GM12878 (cell line): ENCODE results near the gene SPATA31D3. TPM values are rescaled to one million over a fixed set of nuclear protein-coding genes. Genes with fewer than 3 reads are reported as not detected.
"Not testable (repeated sequence)": the region's sequence is repeated elsewhere in the genome, so short reads cannot be mapped to it uniquely, and the experiment has no call there.

Source experiments
- ATAC-seq: fragments of 200-7000 bp; cut with Tn5 transposase; 3 replicates; pipeline ENCODE4 v1.9.1; 2020; ENCODE audit warnings: mild to moderate bottlenecking, moderate library complexity
- BruUV-seq: library from RNA; stranded (reverse); fragments of 400-500 nt; replicated peaks from 2 replicates; lab custom pipeline; 2021; lab: Mats Ljungman, UMichigan
- CTCF ChIA-PET: fragments of 300-600 bp; sonication (Branson Sonifier 250); formaldehyde crosslinking; extraction: SDS; loops from one replicate; lab custom pipeline; 2021; ENCODE audit warnings: inconsistent platforms; lab: Yijun Ruan, JAX
- POLR2A ChIA-PET: fragments of 350-600 bp; formaldehyde crosslinking; extraction: SDS; loops from one replicate; lab custom pipeline; 2021; ENCODE audit warnings: inconsistent platforms; lab: Charles Lee
- RAD21 ChIA-PET: fragments of 300-600 bp; sonication (Branson Sonifier 250); formaldehyde crosslinking; loops from one replicate; lab custom pipeline; 2023; ENCODE audit warnings: antibody characterized with exemption; ENCODE audit not compliant: unreplicated experiment; lab: Charles Lee
- SMC1A ChIA-PET: fragments of 300-600 bp; sonication (Branson Sonifier 250); formaldehyde crosslinking; loops from one replicate; lab custom pipeline; 2023; ENCODE audit not compliant: unreplicated experiment, uncharacterized antibody; lab: Charles Lee
- DNase-seq: peaks from one replicate; pipeline ENCODE4 v3.0.0-alpha.2; 2011; ENCODE audit warnings: low read depth, low spot score
- FAIRE-seq: peaks from 3 replicates; lab custom pipeline; 2011; peaks lifted over from hg19 to GRCh38; lab: Jason Lieb, UNC
- H2AFZ ChIP-seq: 2 replicates; pipeline ENCODE4 v1.6.0; 2011; ENCODE audit warnings: low read depth, low read length, control low read depth; ENCODE audit not compliant: control insufficient read depth
- H3K27ac ChIP-seq: 2 replicates; pipeline ENCODE4 v1.5.1; 2011; ENCODE audit warnings: control low read depth; ENCODE audit not compliant: control insufficient read depth, insufficient read depth
- H3K27me3 ChIP-seq, 2 experiments: replicated peaks in 1 of 2; 2 replicates each; pipeline versions ENCODE4 v1.6.0 to v1.6.1; 2011; ENCODE audit warnings: low read length in 1 of 2; ENCODE audit not compliant: control insufficient read depth in 2 of 2, insufficient read depth in 2 of 2
- H3K36me3 ChIP-seq, 2 experiments: 2 replicates each; pipeline ENCODE4 v1.5.1; 2011; ENCODE audit warnings: low read length in 1 of 2; ENCODE audit not compliant: control insufficient read depth in 2 of 2, insufficient read depth in 2 of 2
- H3K4me1 ChIP-seq: 2 replicates; pipeline ENCODE4 v1.6.1; 2011; ENCODE audit warnings: mild to moderate bottlenecking, low read length, moderate library complexity, mixed read lengths; ENCODE audit not compliant: control insufficient read depth, insufficient read depth
- H3K4me2 ChIP-seq: 2 replicates; pipeline ENCODE4 v1.6.0; 2011; ENCODE audit warnings: control low read depth; ENCODE audit not compliant: control insufficient read depth, insufficient read depth
- H3K4me3 ChIP-seq: fragments of 200-600 bp; sonication (generic); 2 replicates; pipeline ENCODE4 v1.5.1; 2016
- H3K79me2 ChIP-seq: 2 replicates; pipeline ENCODE4 v1.6.0; 2011; ENCODE audit warnings: low read length; ENCODE audit not compliant: control insufficient read depth, insufficient read depth
- H3K9ac ChIP-seq: 2 replicates; pipeline ENCODE4 v1.8.0; 2011; ENCODE audit warnings: low read length, control low read depth, mixed read lengths; ENCODE audit not compliant: control insufficient read depth, insufficient read depth
- H3K9me3 ChIP-seq: replicated peaks from 3 replicates; pipeline ENCODE4 v1.5.1; 2011; ENCODE audit warnings: mild to moderate bottlenecking, low read length; ENCODE audit not compliant: control insufficient read depth, insufficient read depth
- H4K20me1 ChIP-seq: 2 replicates; pipeline ENCODE4 v1.6.0; 2011; ENCODE audit not compliant: control insufficient read depth, insufficient read depth
- ETV6 ChIP-seq, 2 experiments: fragments of 450-650 bp in 1 of 2; IDR thresholded peaks in 1 of 2; conservative IDR thresholded peaks in 1 of 2; 2 replicates each; pipeline ENCODE4 v1.6.1; 2014; ENCODE audit warnings: antibody characterized with exemption in 1 of 2, borderline replicate concordance in 1 of 2, low read depth in 1 of 2, mild to moderate bottlenecking in 1 of 2, moderate library complexity in 1 of 2
- MEF2B ChIP-seq: fragments of 450-650 bp; IDR thresholded peaks from 2 replicates; pipeline ENCODE4 v1.6.1; 2018; ENCODE audit warnings: mild to moderate bottlenecking, moderate library complexity; ENCODE audit not compliant: partially characterized antibody, poor library complexity, severe bottlenecking
- NFXL1 ChIP-seq: fragments of 450-650 bp; IDR thresholded peaks from 2 replicates; pipeline ENCODE4 v1.6.1; 2017; ENCODE audit warnings: antibody characterized with exemption, mild to moderate bottlenecking, borderline replicate concordance
- POLR2AphosphoS2 ChIP-seq: IDR thresholded peaks from 2 replicates; pipeline ENCODE4 v1.6.1; 2011; ENCODE audit warnings: low read depth, mild to moderate bottlenecking, low read length, improper control_type of control experiment, moderate library complexity
- RELA ChIP-seq: fragments of 450-650 bp; IDR thresholded peaks from 2 replicates; pipeline ENCODE4 v1.8.0; 2014; ENCODE audit warnings: borderline replicate concordance; ENCODE audit not compliant: partially characterized antibody
- SMARCA5 ChIP-seq: fragments of 450-650 bp; IDR thresholded peaks from 2 replicates; pipeline ENCODE4 v1.6.1; 2017; ENCODE audit warnings: mild to moderate bottlenecking
- WRNIP1 ChIP-seq: IDR thresholded peaks from 2 replicates; pipeline ENCODE4 v1.6.1; 2011; ENCODE audit warnings: low read depth, low read length, improper control_type of control experiment, borderline replicate concordance
- ZNF622 ChIP-seq: fragments of 450-650 bp; IDR thresholded peaks from 2 replicates; pipeline ENCODE4 v1.6.1; 2017; ENCODE audit warnings: mild to moderate bottlenecking, inconsistent platforms
- WGBS: methylation state at CpG from one replicate; pipeline ENCODE4 v1.1.6; 2016; ENCODE audit warnings: low lambda C conversion rate; ENCODE audit not compliant: insufficient replicate concordance, insufficient coverage; ENCODE audit errors: missing lambda C conversion rate; 5-methylcytosine and 5-hydroxymethylcytosine counted together
- in situ Hi-C: fragments of 300-500 bp; cut with MboI; formaldehyde crosslinking; loops from 9 replicates; pipeline ENCODE4 v1.14.3; 2018; ENCODE audit warnings: mixed read lengths
- intact Hi-C: fragments of 100-400 bp; cut with micrococcal nuclease; formaldehyde crosslinking; loops from one replicate; pipeline ENCODE4 v1.14.2; 2022; ENCODE audit not compliant: unreplicated experiment
- polyA plus RNA-seq, 11 experiments: library from polyadenylated mRNA; depleted of rRNA in 4 of 11; unstranded in 6 of 11; stranded (reverse) in 5 of 11; fragments of >200 nt; fragmentation: Nextera tagmentation in 4 of 11; fragmentation: Illumina TruSeq in 1 of 11; extraction: Ambion mirVana in 4 of 11; extraction: Trizol in 1 of 11; gene quantifications; 1 replicate in 1 of 11; 2 replicates in 10 of 11; pipeline versions ENCODE4 v1.2.1 to v1.2.3, GENCODE V29; 2011 to 2016; ENCODE audit warnings: inconsistent platforms in 2 of 11, missing spikeins in 2 of 11, low read depth in 1 of 11
- total RNA-seq, 4 experiments: library from RNA; depleted of rRNA in 3 of 4; stranded (reverse); fragments of >200 nt in 3 of 4; fragmentation: Illumina TruSeq in 1 of 4; extraction: Trizol in 1 of 4; gene quantifications; 2 replicates each; pipeline versions ENCODE4 v1.2.1 to v1.2.3, GENCODE V29; 2013 to 2021
- TF ChIP-seq, protein P1 (sequence below): fragments of 450-650 bp; IDR thresholded peaks from 2 replicates; pipeline ENCODE4 v1.6.1; 2018; ENCODE audit warnings: mild to moderate bottlenecking, low read depth, moderate library complexity; ENCODE audit not compliant: partially characterized antibody
- TF ChIP-seq, protein P2 (sequence below): fragments of 450-650 bp; formaldehyde crosslinking; IDR thresholded peaks from 2 replicates; pipeline ENCODE4 v1.5.0; 2022; ENCODE audit warnings: mild to moderate bottlenecking, missing genetic modification characterization

Gene SPATA31D3
- total and polyA plus RNA-seq, 10 of the 15 experiments (the other 5 are each of a cell fraction or from before 2014, with no cell fraction given): not detected

- RAD21 ChIA-PET, H3K79me2 ChIP-seq, intact Hi-C loops, H4K20me1 ChIP-seq, H3K9ac ChIP-seq, ATAC-seq, H3K27me3 ChIP-seq, H3K36me3 ChIP-seq, POLR2A ChIA-PET, CTCF ChIA-PET, H2AFZ ChIP-seq, BruUV-seq, H3K9me3 ChIP-seq, H3K4me1 ChIP-seq, H3K4me3 ChIP-seq, DNase-seq, in situ Hi-C loops, H3K27ac ChIP-seq, H3K4me2 ChIP-seq, FAIRE-seq, SMC1A ChIA-PET: not testable (repeated sequence)
- 100% methylated on average over 1 of the region's 1 CpG for WGBS
Observed at GRCh38 chr9:81988472-81988871, 45.2 kb downstream of the SPATA31D3 start, which contains the start of gene SPATA31D1. Gene SPATA31D1, plus strand, starts transcription at chr9:81988772. Its CDS starts 47 bp downstream, at chr9:81988819.

DNA sequence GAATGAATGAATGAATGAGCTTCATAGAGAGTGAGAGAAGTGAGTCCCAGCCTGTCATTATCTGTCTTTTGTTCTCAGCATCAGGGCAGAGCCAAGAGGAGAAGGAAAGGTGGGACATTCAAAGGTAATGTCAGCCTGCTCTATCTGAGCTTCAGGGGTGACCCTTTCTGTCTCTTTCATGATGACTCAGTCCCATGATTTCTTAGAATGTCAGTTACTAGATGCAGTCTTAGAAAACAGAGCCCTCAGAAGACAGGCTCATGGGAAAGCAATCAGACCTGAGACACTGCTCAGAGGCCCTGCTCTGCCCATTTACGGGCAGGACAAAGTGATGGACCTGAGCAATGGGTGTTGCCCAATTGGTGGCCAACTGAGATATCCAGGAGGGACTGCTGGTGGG, 46.4 kb downstream of the SPATA31D3 start:
- SMC1A ChIA-PET: no interaction called here
- no peaks in the 10 kb centered on the region for H3K79me2 ChIP-seq
- no peak overlapping the region for H3K4me2 ChIP-seq
- H3K36me3 ChIP-seq: no peaks in the 10 kb centered on the region
- no peaks in the 10 kb centered on the region for H4K20me1 ChIP-seq
- BruUV-seq: no TSS peak
- ATAC-seq (no peak), DNase-seq (no peak), FAIRE-seq (no peak)
- no peak overlapping the region for H3K27ac ChIP-seq
- RAD21 ChIA-PET: no interaction called here
- in situ Hi-C loops: no loop called here
- 7% methylated on average over 1 of the region's 1 CpG for WGBS
- H3K9me3 ChIP-seq: no peaks in the 10 kb centered on the region
- POLR2A ChIA-PET: no interaction called here
- CTCF ChIA-PET: interaction anchor here (0.6 kb wide), 1 partner anchor 40 kb away, joined by 3 read pairs; no protein-coding TSS in a partner anchor
- H3K27me3 ChIP-seq: no peaks in the 10 kb centered on the region
- H3K4me1 ChIP-seq: no peaks in the 10 kb centered on the region
- H2AFZ ChIP-seq: no peak overlapping the region
- no peak overlapping the region for H3K9ac ChIP-seq
- intact Hi-C loops: no loop called here
- H3K4me3 ChIP-seq: no peak overlapping the region
- TF ChIP-seq SMARCA5 (no peak), POLR2AphosphoS2 (no peak), RELA (no peak), NFXL1 (no peak), ETV6 (conservative IDR thresholded peaks at IDR 0.05 in 1 of 2, IDR thresholded peaks at IDR 0.05 in 1 of 2; ENCODE audit: borderline replicate concordance in 1 of 2, low read depth in 1 of 2) (no peak), WRNIP1 (no peak), MEF2B (no peak), ZNF622 (no peak)
- TF ChIP-seq, protein P1, sequence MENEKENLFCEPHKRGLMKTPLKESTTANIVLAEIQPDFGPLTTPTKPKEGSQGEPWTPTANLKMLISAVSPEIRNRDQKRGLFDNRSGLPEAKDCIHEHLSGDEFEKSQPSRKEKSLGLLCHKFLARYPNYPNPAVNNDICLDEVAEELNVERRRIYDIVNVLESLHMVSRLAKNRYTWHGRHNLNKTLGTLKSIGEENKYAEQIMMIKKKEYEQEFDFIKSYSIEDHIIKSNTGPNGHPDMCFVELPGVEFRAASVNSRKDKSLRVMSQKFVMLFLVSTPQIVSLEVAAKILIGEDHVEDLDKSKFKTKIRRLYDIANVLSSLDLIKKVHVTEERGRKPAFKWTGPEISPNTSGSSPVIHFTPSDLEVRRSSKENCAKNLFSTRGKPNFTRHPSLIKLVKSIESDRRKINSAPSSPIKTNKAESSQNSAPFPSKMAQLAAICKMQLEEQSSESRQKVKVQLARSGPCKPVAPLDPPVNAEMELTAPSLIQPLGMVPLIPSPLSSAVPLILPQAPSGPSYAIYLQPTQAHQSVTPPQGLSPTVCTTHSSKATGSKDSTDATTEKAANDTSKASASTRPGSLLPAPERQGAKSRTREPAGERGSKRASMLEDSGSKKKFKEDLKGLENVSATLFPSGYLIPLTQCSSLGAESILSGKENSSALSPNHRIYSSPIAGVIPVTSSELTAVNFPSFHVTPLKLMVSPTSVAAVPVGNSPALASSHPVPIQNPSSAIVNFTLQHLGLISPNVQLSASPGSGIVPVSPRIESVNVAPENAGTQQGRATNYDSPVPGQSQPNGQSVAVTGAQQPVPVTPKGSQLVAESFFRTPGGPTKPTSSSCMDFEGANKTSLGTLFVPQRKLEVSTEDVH: no peak
- TF ChIP-seq, protein P2, sequence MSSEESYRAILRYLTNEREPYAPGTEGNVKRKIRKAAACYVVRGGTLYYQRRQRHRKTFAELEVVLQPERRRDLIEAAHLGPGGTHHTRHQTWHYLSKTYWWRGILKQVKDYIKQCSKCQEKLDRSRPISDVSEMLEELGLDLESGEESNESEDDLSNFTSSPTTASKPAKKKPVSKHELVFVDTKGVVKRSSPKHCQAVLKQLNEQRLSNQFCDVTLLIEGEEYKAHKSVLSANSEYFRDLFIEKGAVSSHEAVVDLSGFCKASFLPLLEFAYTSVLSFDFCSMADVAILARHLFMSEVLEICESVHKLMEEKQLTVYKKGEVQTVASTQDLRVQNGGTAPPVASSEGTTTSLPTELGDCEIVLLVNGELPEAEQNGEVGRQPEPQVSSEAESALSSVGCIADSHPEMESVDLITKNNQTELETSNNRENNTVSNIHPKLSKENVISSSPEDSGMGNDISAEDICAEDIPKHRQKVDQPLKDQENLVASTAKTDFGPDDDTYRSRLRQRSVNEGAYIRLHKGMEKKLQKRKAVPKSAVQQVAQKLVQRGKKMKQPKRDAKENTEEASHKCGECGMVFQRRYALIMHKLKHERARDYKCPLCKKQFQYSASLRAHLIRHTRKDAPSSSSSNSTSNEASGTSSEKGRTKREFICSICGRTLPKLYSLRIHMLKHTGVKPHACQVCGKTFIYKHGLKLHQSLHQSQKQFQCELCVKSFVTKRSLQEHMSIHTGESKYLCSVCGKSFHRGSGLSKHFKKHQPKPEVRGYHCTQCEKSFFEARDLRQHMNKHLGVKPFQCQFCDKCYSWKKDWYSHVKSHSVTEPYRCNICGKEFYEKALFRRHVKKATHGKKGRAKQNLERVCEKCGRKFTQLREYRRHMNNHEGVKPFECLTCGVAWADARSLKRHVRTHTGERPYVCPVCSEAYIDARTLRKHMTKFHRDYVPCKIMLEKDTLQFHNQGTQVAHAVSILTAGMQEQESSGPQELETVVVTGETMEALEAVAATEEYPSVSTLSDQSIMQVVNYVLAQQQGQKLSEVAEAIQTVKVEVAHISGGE: no peak
